ENCODE measurements around the gene PEX10.
A peak's percentile ranks its signal among the peaks of the same experiment; 100 is the strongest.

Gene PEX10

GRCh38 chr1:2392686-2393085 lies 19.7 kb downstream of the PEX10 start:
- Histone ChIP-seq H3K36me3 (ENCODE audit: insufficient read depth, low read length) (peaks cover 47% of the 10 kb centered on the region), H3K27me3 (ENCODE audit: control insufficient read depth, insufficient read depth, low read length) (no peaks in the 10 kb centered on the region), H3K9ac (ENCODE audit: low read depth, low read length) (peak overlapping the region; percentile 86), H3K4me2 (ENCODE audit: low read length) (peak overlapping the region; percentile 95), H3K9me3 (replicated peaks; ENCODE audit: low read length) (no peaks in the 10 kb centered on the region), H3K4me3 (ENCODE audit: low read length) (peak overlapping the region; percentile 80), H3K4me1 (ENCODE audit: control insufficient read depth, insufficient read depth, low read length) (peaks cover 30% of the 10 kb centered on the region)

- peaks cover 41% of the 10 kb centered on the region for H3K36me3 ChIP-seq (ENCODE audit: insufficient read depth, low read length)
- no peaks in the 10 kb centered on the region for H3K27me3 ChIP-seq (ENCODE audit: control insufficient read depth, insufficient read depth, low read length)
- H3K4me3 ChIP-seq (ENCODE audit: low read length), result peak overlapping the region; percentile 80
- H3K4me1 ChIP-seq (ENCODE audit: control insufficient read depth, insufficient read depth, low read length), result peaks cover 30% of the 10 kb centered on the region
- H3K9me3 ChIP-seq (replicated peaks; ENCODE audit: low read length), result no peaks in the 10 kb centered on the region
- peak overlapping the region; percentile 95 for H3K4me2 ChIP-seq (ENCODE audit: low read length)
- H3K9ac ChIP-seq (ENCODE audit: low read depth, low read length), result peak overlapping the region; percentile 86
Measured at GRCh38 chr1:2391931-2392509, 20.3 kb downstream of the PEX10 start.

- H3K9me3 ChIP-seq (replicated peaks; ENCODE audit: low read length), result no peaks in the 10 kb centered on the region
- H3K4me1 ChIP-seq (ENCODE audit: control insufficient read depth, insufficient read depth, low read length), result peaks cover 30% of the 10 kb centered on the region
- peak within 1 kb of the TSS; percentile 97 for H3K4me3 ChIP-seq (ENCODE audit: low read length)
- H3K27me3 ChIP-seq (ENCODE audit: control insufficient read depth, insufficient read depth, low read length), result no peaks in the 10 kb centered on the region
- peak within 1 kb of the TSS; percentile 93 for H3K9ac ChIP-seq (ENCODE audit: low read depth, low read length)
- peak within 1 kb of the TSS; percentile 95 for H3K4me2 ChIP-seq (ENCODE audit: low read length)
- H3K36me3 ChIP-seq (ENCODE audit: insufficient read depth, low read length), result peaks cover 35% of the 10 kb centered on the region
Measured at GRCh38 chr1:2391041-2391930, 21.1 kb downstream of the PEX10 start, which contains the start of the genes MORN1 and RER1. Gene MORN1, minus strand, starts transcription at chr1:2391554. Its CDS starts 21 bp downstream, at chr1:2391533. Gene RER1, plus strand, starts transcription at chr1:2391841. Its CDS starts 3,950 bp downstream, at chr1:2395791.

- H3K4me3 ChIP-seq (ENCODE audit: low read length), result no peak overlapping the region
- H3K4me2 ChIP-seq (ENCODE audit: low read length), result no peak overlapping the region
- H3K9ac ChIP-seq (ENCODE audit: low read depth, low read length), result no peak overlapping the region
- peaks cover 19% of the 10 kb centered on the region for H3K36me3 ChIP-seq (ENCODE audit: insufficient read depth, low read length)
- H3K9me3 ChIP-seq (replicated peaks; ENCODE audit: low read length), result no peaks in the 10 kb centered on the region
- H3K4me1 ChIP-seq (ENCODE audit: control insufficient read depth, insufficient read depth, low read length), result peaks cover 27% of the 10 kb centered on the region
- no peaks in the 10 kb centered on the region for H3K27me3 ChIP-seq (ENCODE audit: control insufficient read depth, insufficient read depth, low read length)
Measured at GRCh38 chr1:2389644-2390043, 22.7 kb downstream of the PEX10 start.

GRCh38 chr1:2388004-2388913 lies 24.1 kb downstream of the PEX10 start:
- Histone ChIP-seq H3K9me3 (replicated peaks; ENCODE audit: low read length) (no peaks in the 10 kb centered on the region), H3K4me1 (ENCODE audit: control insufficient read depth, insufficient read depth, low read length) (peaks cover 13% of the 10 kb centered on the region), H3K9ac (ENCODE audit: low read depth, low read length) (no peak overlapping the region), H3K27me3 (ENCODE audit: control insufficient read depth, insufficient read depth, low read length) (no peaks in the 10 kb centered on the region), H3K4me2 (ENCODE audit: low read length) (no peak overlapping the region), H3K4me3 (ENCODE audit: low read length) (no peak overlapping the region), H3K36me3 (ENCODE audit: insufficient read depth, low read length) (peaks cover 5% of the 10 kb centered on the region)

- H3K27me3 ChIP-seq (ENCODE audit: control insufficient read depth, insufficient read depth, low read length), result no peaks in the 10 kb centered on the region
- H3K36me3 ChIP-seq (ENCODE audit: insufficient read depth, low read length), result no peaks in the 10 kb centered on the region
- no peak overlapping the region for H3K4me3 ChIP-seq (ENCODE audit: low read length)
- H3K4me2 ChIP-seq (ENCODE audit: low read length), result no peak overlapping the region
- H3K4me1 ChIP-seq (ENCODE audit: control insufficient read depth, insufficient read depth, low read length), result peaks cover 5% of the 10 kb centered on the region
- H3K9me3 ChIP-seq (replicated peaks; ENCODE audit: low read length), result no peaks in the 10 kb centered on the region
- H3K9ac ChIP-seq (ENCODE audit: low read depth, low read length), result no peak overlapping the region
Measured at GRCh38 chr1:2386636-2387611, 25.4 kb downstream of the PEX10 start.

GRCh38 chr1:2385606-2386280 lies 26.6 kb downstream of the PEX10 start:
- no peaks in the 10 kb centered on the region for H3K27me3 ChIP-seq (ENCODE audit: control insufficient read depth, insufficient read depth, low read length)
- peaks cover 5% of the 10 kb centered on the region for H3K4me1 ChIP-seq (ENCODE audit: control insufficient read depth, insufficient read depth, low read length)
- H3K9ac ChIP-seq (ENCODE audit: low read depth, low read length), result no peak overlapping the region
- H3K4me2 ChIP-seq (ENCODE audit: low read length), result no peak overlapping the region
- H3K9me3 ChIP-seq (replicated peaks; ENCODE audit: low read length), result no peaks in the 10 kb centered on the region
- H3K4me3 ChIP-seq (ENCODE audit: low read length), result no peak overlapping the region
- H3K36me3 ChIP-seq (ENCODE audit: insufficient read depth, low read length), result no peaks in the 10 kb centered on the region

GRCh38 chr1:2384941-2385481 lies 27.4 kb downstream of the PEX10 start:
- Histone ChIP-seq H3K4me1 (ENCODE audit: control insufficient read depth, insufficient read depth, low read length) (no peaks in the 10 kb centered on the region), H3K9ac (ENCODE audit: low read depth, low read length) (no peak overlapping the region), H3K4me3 (ENCODE audit: low read length) (no peak overlapping the region), H3K27me3 (ENCODE audit: control insufficient read depth, insufficient read depth, low read length) (no peaks in the 10 kb centered on the region), H3K9me3 (replicated peaks; ENCODE audit: low read length) (no peaks in the 10 kb centered on the region), H3K36me3 (ENCODE audit: insufficient read depth, low read length) (no peaks in the 10 kb centered on the region), H3K4me2 (ENCODE audit: low read length) (no peak overlapping the region)

- no peak overlapping the region for H3K4me2 ChIP-seq (ENCODE audit: low read length)
- no peak overlapping the region for H3K4me3 ChIP-seq (ENCODE audit: low read length)
- H3K4me1 ChIP-seq (ENCODE audit: control insufficient read depth, insufficient read depth, low read length), result no peaks in the 10 kb centered on the region
Measured at GRCh38 chr1:2384130-2384860, 28.1 kb downstream of the PEX10 start.

More at GRCh38 chr1:2384130-2384860, 28.1 kb downstream of the PEX10 start:
- no peak overlapping the region for H3K9ac ChIP-seq (ENCODE audit: low read depth, low read length)
- no peaks in the 10 kb centered on the region for H3K9me3 ChIP-seq (replicated peaks; ENCODE audit: low read length)
- H3K27me3 ChIP-seq (ENCODE audit: control insufficient read depth, insufficient read depth, low read length), result no peaks in the 10 kb centered on the region
- H3K36me3 ChIP-seq (ENCODE audit: insufficient read depth, low read length), result no peaks in the 10 kb centered on the region

All from skeletal muscle satellite cell (primary cell).